Measurements from ENCODE around the gene TPM1.

TPM1 gene

DNA sequence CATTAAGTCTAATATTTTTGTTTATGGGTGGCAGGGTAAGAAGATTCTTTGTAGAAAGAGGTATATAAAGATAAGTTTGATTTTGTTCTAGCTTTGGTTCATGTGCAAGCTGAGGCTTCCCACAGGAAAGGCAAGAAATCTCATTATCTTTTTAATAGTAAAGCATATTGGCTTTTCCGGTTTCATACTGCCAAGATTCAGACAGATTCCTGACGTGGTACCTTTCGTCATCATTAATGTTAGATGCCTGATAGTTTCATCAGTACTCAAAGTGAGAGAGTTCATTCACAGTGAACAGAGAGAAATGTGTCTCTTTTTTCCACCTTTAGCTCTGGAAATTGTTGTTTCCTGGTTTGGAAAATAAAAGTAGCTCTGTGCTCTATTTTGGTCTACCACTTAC lies 16.5 kb downstream of the TPM1 start:
- peaks cover 2 to 3% of the 10 kb centered on the region in 2 donors for H3K9me3 ChIP-seq (replicated peaks in 1 of 2; ENCODE audit: control insufficient read depth in 2 of 2, insufficient read depth in 1 of 2, low read depth in 1 of 2, low read length in 2 of 2)
- no peak for DNase-seq (ENCODE audit: low spot score)
- no peak overlapping the region for H3K23ac ChIP-seq (ENCODE audit: low read depth, low read length, poor library complexity)
- H3K4me3 ChIP-seq (ENCODE audit: low read length in 2 of 2): no peak overlapping the region
- no peak overlapping the region for H4K8ac ChIP-seq (ENCODE audit: low read depth, low read length)
- H3K18ac ChIP-seq (ENCODE audit: low read length): no peak overlapping the region
- WGBS, 2 donors (ENCODE audit: extremely low coverage in 2 of 2, insufficient read length in 2 of 2, insufficient replicate concordance in 1 of 2): no CpG with 5 or more reads among the region's 3 CpGs
- no peaks in the 10 kb centered on the region for H3K27me3 ChIP-seq (ENCODE audit: control insufficient read depth in 3 of 3, insufficient read depth in 3 of 3, low read depth in 1 of 3, low read length in 3 of 3)
- no peak overlapping the region for H2BK12ac ChIP-seq (ENCODE audit: low read length)
- H4K91ac ChIP-seq (ENCODE audit: low read depth, low read length, poor library complexity): no peak overlapping the region
- no peak overlapping the region for H3K4me2 ChIP-seq (ENCODE audit: insufficient read depth, low read length, poor library complexity, severe bottlenecking)
- H2AK5ac ChIP-seq (ENCODE audit: low read depth, low read length): no peak overlapping the region
- peaks cover 78 to 96% of the 10 kb centered on the region in 2 donors for H3K36me3 ChIP-seq (replicated peaks in 1 of 2; ENCODE audit: control insufficient read depth in 2 of 2, insufficient read depth in 2 of 2, low read length in 2 of 2)
- H2BK15ac ChIP-seq (ENCODE audit: low read length): no peak overlapping the region
- H2AFZ ChIP-seq (ENCODE audit: low read length): no peak overlapping the region
- no peak overlapping the region for H3K14ac ChIP-seq (ENCODE audit: low read length)
- H3K4me1 ChIP-seq (ENCODE audit: control insufficient read depth in 2 of 2, insufficient read depth in 1 of 2, low read depth in 1 of 2, low read length in 2 of 2): peaks cover 0 to 6% of the 10 kb centered on the region in 2 donors
- H3K79me1 ChIP-seq (ENCODE audit: low read depth, low read length): peaks cover 7% of the 10 kb centered on the region
- H3K9ac ChIP-seq (ENCODE audit: low read depth, low read length, poor library complexity): no peak overlapping the region
- H3K27ac ChIP-seq (replicated peaks; ENCODE audit: low read length): no peak overlapping the region
- H2BK120ac ChIP-seq (ENCODE audit: low read depth, low read length): no peak overlapping the region
- no peak overlapping the region for H3K4ac ChIP-seq (ENCODE audit: low read length)
- no peak overlapping the region for H2BK5ac ChIP-seq (ENCODE audit: low read length)

DNA sequence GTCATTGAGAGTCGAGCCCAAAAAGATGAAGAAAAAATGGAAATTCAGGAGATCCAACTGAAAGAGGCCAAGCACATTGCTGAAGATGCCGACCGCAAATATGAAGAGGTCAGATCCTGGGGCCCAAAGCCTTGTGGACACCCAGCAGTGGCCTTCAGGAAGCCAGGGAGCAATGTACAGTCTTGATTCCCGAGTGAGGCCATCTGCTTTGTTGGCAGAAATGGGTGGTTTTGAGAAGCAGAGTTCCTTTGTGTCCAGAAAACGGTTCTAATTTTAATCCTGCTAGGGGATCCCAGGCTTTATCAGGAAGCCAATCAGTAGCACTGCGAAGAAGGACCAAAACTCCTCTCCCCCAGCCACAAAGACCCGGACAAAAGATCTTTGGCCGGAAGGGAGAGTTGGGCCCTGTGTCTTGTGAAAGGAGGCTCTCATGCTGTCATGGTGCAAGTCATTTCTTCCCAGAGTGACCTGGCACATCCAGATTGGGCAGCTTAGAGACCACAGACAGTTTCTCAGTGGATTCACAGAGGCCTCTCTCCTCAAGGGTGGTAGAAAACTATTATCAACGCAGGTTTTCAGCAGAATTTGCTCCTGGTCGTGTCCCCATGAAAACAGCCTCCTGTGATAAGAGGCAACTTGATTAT lies 17.1 kb downstream of the TPM1 start:
- WGBS, 2 donors (ENCODE audit: extremely low coverage in 2 of 2, insufficient read length in 2 of 2, insufficient replicate concordance in 1 of 2): no CpG with 5 or more reads among the region's 10 CpGs
- H3K9me3 ChIP-seq (replicated peaks in 1 of 2; ENCODE audit: control insufficient read depth in 2 of 2, insufficient read depth in 1 of 2, low read depth in 1 of 2, low read length in 2 of 2): peaks cover 2 to 6% of the 10 kb centered on the region in 2 donors
- H3K4me1 ChIP-seq (ENCODE audit: control insufficient read depth in 2 of 2, insufficient read depth in 1 of 2, low read depth in 1 of 2, low read length in 2 of 2): peaks cover 0 to 5% of the 10 kb centered on the region in 2 donors
- H3K9ac ChIP-seq (ENCODE audit: low read depth, low read length, poor library complexity): no peak overlapping the region
- H3K27me3 ChIP-seq (ENCODE audit: control insufficient read depth in 3 of 3, insufficient read depth in 3 of 3, low read depth in 1 of 3, low read length in 3 of 3): no peaks in the 10 kb centered on the region
- no peak overlapping the region for H4K91ac ChIP-seq (ENCODE audit: low read depth, low read length, poor library complexity)
- H3K4ac ChIP-seq (ENCODE audit: low read length): no peak overlapping the region
- H2BK12ac ChIP-seq (ENCODE audit: low read length): no peak overlapping the region
- DNase-seq (ENCODE audit: low spot score): no peak
- H3K36me3 ChIP-seq (replicated peaks in 1 of 2; ENCODE audit: control insufficient read depth in 2 of 2, insufficient read depth in 2 of 2, low read length in 2 of 2): peaks cover 74 to 96% of the 10 kb centered on the region in 2 donors
- H3K23ac ChIP-seq (ENCODE audit: low read depth, low read length, poor library complexity): no peak overlapping the region
- H3K27ac ChIP-seq (replicated peaks; ENCODE audit: low read length): no peak overlapping the region
- no peak overlapping the region for H2BK15ac ChIP-seq (ENCODE audit: low read length)
- H2BK120ac ChIP-seq (ENCODE audit: low read depth, low read length): no peak overlapping the region
- no peak overlapping the region for H2AFZ ChIP-seq (ENCODE audit: low read length)
- no peak overlapping the region for H2BK5ac ChIP-seq (ENCODE audit: low read length)
- H3K4me3 ChIP-seq (ENCODE audit: low read length in 2 of 2): no peak overlapping the region
- H4K8ac ChIP-seq (ENCODE audit: low read depth, low read length): no peak overlapping the region
- no peak overlapping the region for H2AK5ac ChIP-seq (ENCODE audit: low read depth, low read length)
- no peak overlapping the region for H3K18ac ChIP-seq (ENCODE audit: low read length)
- peaks cover 7% of the 10 kb centered on the region for H3K79me1 ChIP-seq (ENCODE audit: low read depth, low read length)
- H3K14ac ChIP-seq (ENCODE audit: low read length): no peak overlapping the region
- H3K4me2 ChIP-seq (ENCODE audit: insufficient read depth, low read length, poor library complexity, severe bottlenecking): no peak overlapping the region

DNA sequence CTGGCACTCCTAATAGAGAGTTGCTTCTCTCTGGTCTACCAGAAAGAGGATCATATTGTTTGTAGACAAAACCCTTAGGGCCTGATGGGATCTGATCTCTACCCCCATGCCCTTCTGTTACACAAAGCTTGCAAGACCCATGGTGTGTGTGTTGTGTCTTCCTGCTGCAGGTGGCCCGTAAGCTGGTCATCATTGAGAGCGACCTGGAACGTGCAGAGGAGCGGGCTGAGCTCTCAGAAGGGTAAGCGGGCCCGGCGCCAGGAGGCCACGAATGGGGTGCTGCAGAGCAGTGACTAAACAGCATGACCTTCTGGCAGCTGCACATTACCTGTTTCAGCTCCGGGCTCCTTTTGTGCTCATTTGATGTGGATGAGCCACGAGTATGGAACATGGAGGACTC lies 18.2 kb downstream of the TPM1 start:
- no peak overlapping the region for H4K8ac ChIP-seq (ENCODE audit: low read depth, low read length)
- peaks cover 2 to 6% of the 10 kb centered on the region in 2 donors for H3K9me3 ChIP-seq (replicated peaks in 1 of 2; ENCODE audit: control insufficient read depth in 2 of 2, insufficient read depth in 1 of 2, low read depth in 1 of 2, low read length in 2 of 2)
- H3K4me3 ChIP-seq (ENCODE audit: low read length in 2 of 2): no peak overlapping the region
- H2BK15ac ChIP-seq (ENCODE audit: low read length): no peak overlapping the region
- H3K23ac ChIP-seq (ENCODE audit: low read depth, low read length, poor library complexity): no peak overlapping the region
- peaks cover 7% of the 10 kb centered on the region for H3K79me1 ChIP-seq (ENCODE audit: low read depth, low read length)
- WGBS, 2 donors (ENCODE audit: extremely low coverage in 2 of 2, insufficient read length in 2 of 2, insufficient replicate concordance in 1 of 2): no CpG with 5 or more reads among the region's 10 CpGs
- no peak overlapping the region for H2AFZ ChIP-seq (ENCODE audit: low read length)
- H3K4ac ChIP-seq (ENCODE audit: low read length): no peak overlapping the region
- no peak overlapping the region for H2BK12ac ChIP-seq (ENCODE audit: low read length)
- H4K91ac ChIP-seq (ENCODE audit: low read depth, low read length, poor library complexity): no peak overlapping the region
- H3K4me1 ChIP-seq (ENCODE audit: control insufficient read depth in 2 of 2, insufficient read depth in 1 of 2, low read depth in 1 of 2, low read length in 2 of 2): peaks cover 5 to 7% of the 10 kb centered on the region in 2 donors
- H3K9ac ChIP-seq (ENCODE audit: low read depth, low read length, poor library complexity): no peak overlapping the region
- H3K36me3 ChIP-seq (replicated peaks in 1 of 2; ENCODE audit: control insufficient read depth in 2 of 2, insufficient read depth in 2 of 2, low read length in 2 of 2): peaks cover 72 to 96% of the 10 kb centered on the region in 2 donors
- no peak overlapping the region for H3K27ac ChIP-seq (replicated peaks; ENCODE audit: low read length)
- H3K18ac ChIP-seq (ENCODE audit: low read length): no peak overlapping the region
- no peak overlapping the region for H2AK5ac ChIP-seq (ENCODE audit: low read depth, low read length)
- no peak overlapping the region for H3K4me2 ChIP-seq (ENCODE audit: insufficient read depth, low read length, poor library complexity, severe bottlenecking)
- no peak for DNase-seq (ENCODE audit: low spot score)
- H3K14ac ChIP-seq (ENCODE audit: low read length): no peak overlapping the region
- no peak overlapping the region for H2BK5ac ChIP-seq (ENCODE audit: low read length)
- no peak overlapping the region for H2BK120ac ChIP-seq (ENCODE audit: low read depth, low read length)
- no peaks in the 10 kb centered on the region for H3K27me3 ChIP-seq (ENCODE audit: control insufficient read depth in 3 of 3, insufficient read depth in 3 of 3, low read depth in 1 of 3, low read length in 3 of 3)

DNA sequence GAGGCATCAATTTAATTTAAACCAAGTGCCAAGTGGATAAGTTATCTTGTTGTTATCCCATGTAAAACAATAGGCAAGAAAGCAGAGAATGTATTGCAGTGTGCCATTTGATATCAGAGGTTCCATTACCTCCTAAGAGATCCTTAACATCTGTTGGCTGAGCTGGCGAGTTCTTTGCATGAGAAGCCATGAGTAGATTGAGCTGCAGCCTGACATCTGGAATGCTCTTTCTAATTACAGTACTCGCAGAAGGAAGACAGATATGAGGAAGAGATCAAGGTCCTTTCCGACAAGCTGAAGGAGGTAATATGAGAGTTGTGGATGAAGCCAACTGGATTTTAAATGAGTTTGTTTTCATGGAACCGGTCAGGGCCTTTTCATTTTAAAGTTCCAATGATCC lies 19.4 kb downstream of the TPM1 start:
- no peak for DNase-seq (ENCODE audit: low spot score)
- H2BK5ac ChIP-seq (ENCODE audit: low read length): no peak overlapping the region
- H3K23ac ChIP-seq (ENCODE audit: low read depth, low read length, poor library complexity): no peak overlapping the region
- no peak overlapping the region for H4K91ac ChIP-seq (ENCODE audit: low read depth, low read length, poor library complexity)
- no peak overlapping the region for H3K14ac ChIP-seq (ENCODE audit: low read length)
- H3K18ac ChIP-seq (ENCODE audit: low read length): no peak overlapping the region
- H3K4ac ChIP-seq (ENCODE audit: low read length): no peak overlapping the region
- no peak overlapping the region for H3K4me3 ChIP-seq (ENCODE audit: low read length in 2 of 2)
- H2AK5ac ChIP-seq (ENCODE audit: low read depth, low read length): no peak overlapping the region
- H2BK12ac ChIP-seq (ENCODE audit: low read length): no peak overlapping the region
- no peak overlapping the region for H2BK120ac ChIP-seq (ENCODE audit: low read depth, low read length)
- no peak overlapping the region for H2AFZ ChIP-seq (ENCODE audit: low read length)
- peaks cover 2 to 6% of the 10 kb centered on the region in 2 donors for H3K9me3 ChIP-seq (replicated peaks in 1 of 2; ENCODE audit: control insufficient read depth in 2 of 2, insufficient read depth in 1 of 2, low read depth in 1 of 2, low read length in 2 of 2)
- H3K9ac ChIP-seq (ENCODE audit: low read depth, low read length, poor library complexity): no peak overlapping the region
- H2BK15ac ChIP-seq (ENCODE audit: low read length): no peak overlapping the region
- H3K79me1 ChIP-seq (ENCODE audit: low read depth, low read length): peaks cover 2% of the 10 kb centered on the region
- H3K4me1 ChIP-seq (ENCODE audit: control insufficient read depth in 2 of 2, insufficient read depth in 1 of 2, low read depth in 1 of 2, low read length in 2 of 2): peaks cover 5 to 12% of the 10 kb centered on the region in 2 donors
- no peak overlapping the region for H3K4me2 ChIP-seq (ENCODE audit: insufficient read depth, low read length, poor library complexity, severe bottlenecking)
- no CpG with 5 or more reads among the region's 4 CpGs for WGBS, 2 donors (ENCODE audit: extremely low coverage in 2 of 2, insufficient read length in 2 of 2, insufficient replicate concordance in 1 of 2)
- peaks cover 68 to 98% of the 10 kb centered on the region in 2 donors for H3K36me3 ChIP-seq (replicated peaks in 1 of 2; ENCODE audit: control insufficient read depth in 2 of 2, insufficient read depth in 2 of 2, low read length in 2 of 2)
- H4K8ac ChIP-seq (ENCODE audit: low read depth, low read length): no peak overlapping the region
- H3K27ac ChIP-seq (replicated peaks; ENCODE audit: low read length): no peak overlapping the region
- no peaks in the 10 kb centered on the region for H3K27me3 ChIP-seq (ENCODE audit: control insufficient read depth in 3 of 3, insufficient read depth in 3 of 3, low read depth in 1 of 3, low read length in 3 of 3)

Data from neuronal stem cell (in vitro differentiated cells).